ENCODE results near the gene KLHL2.
"Not testable (repeated sequence)": the region's sequence is repeated elsewhere in the genome, so short reads cannot be mapped to it uniquely, and the experiment has no call there.

Gene KLHL2, protein sequence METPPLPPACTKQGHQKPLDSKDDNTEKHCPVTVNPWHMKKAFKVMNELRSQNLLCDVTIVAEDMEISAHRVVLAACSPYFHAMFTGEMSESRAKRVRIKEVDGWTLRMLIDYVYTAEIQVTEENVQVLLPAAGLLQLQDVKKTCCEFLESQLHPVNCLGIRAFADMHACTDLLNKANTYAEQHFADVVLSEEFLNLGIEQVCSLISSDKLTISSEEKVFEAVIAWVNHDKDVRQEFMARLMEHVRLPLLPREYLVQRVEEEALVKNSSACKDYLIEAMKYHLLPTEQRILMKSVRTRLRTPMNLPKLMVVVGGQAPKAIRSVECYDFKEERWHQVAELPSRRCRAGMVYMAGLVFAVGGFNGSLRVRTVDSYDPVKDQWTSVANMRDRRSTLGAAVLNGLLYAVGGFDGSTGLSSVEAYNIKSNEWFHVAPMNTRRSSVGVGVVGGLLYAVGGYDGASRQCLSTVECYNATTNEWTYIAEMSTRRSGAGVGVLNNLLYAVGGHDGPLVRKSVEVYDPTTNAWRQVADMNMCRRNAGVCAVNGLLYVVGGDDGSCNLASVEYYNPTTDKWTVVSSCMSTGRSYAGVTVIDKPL

DNA sequence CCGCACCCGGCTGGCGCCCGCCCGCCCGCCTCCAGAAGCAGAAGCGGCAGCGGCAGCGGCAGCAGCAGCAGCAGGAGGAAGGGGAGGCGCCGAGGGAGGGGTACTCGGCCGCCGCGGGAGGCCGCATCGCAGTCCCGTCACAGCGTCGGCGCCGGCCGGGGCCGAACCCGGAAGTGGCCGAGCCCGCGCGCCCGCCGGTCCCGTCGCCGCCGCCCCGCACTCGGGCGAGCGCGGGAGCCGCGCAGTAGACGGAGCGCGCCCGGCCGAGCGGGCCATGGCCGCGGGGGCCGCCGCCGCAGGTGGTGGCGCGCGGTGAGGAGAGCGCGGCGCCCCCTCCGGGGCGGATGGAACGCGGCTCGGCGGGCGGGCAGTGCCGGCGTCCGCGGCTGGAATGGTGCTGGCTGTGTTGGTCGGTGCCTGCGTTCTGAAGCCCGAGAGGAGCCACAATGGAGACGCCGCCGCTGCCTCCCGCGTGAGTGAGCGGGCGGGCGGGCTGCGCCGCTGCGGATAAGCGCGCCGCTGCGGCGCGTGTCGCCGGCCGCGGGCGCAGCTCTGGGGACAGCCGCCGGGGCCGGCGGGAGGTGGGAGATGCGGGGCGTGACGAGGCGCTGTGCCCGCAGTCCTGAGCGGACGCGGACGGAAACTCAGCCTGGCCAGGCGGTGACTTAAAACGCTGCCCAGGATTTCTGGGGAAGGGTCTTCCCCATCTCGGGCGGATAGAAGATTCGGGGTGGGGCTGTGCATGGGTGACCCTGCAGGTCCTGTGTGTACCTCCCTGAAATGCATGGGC, at the start of gene KLHL2:
TSS of gene KLHL2 (plus strand) at position 131 of the 790 bp plus-strand sequence. CDS start at position 447, 316 bp downstream.
- DNase-seq: peak; percentile 36

DNA sequence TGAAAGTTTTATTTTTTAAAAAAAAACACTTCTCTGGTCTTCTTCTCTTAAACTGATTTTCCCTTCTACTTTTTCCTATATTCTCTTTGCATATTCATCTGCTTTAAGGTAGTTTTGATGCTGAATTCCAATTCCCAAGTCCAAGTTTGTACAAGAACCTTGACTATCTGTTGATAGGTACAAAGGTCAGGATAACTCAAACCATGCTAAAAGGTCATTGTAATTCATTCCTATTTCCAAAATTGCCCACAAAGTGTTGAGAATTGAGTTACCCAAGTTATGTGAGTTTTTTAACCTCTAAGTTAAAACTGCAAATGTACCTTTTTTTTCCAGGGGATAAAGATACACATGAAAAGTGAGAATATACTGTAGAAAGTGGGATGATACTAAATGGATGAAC, 48.6 kb upstream of the KLHL2 start:
- no peak for DNase-seq

DNA sequence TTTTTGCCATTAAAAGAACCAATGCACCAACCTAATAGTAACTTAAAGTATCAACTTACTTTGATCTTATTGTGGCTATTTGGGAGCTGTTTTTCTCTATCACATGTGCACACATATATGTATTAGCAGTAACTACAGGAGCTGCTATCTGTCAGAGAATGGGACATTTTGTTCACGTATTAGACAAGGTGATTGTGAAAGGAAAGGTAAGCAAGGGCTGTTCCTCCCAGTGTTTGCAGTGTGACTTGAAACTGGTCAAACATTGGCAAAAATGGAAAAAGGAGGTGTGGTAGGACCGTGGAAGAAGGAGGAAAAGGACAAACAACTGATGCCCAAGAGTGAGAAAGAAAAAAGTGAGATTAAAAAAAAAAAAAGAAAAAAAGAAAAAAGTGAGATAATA, 43.1 kb upstream of the KLHL2 start:
- DNase-seq: no peak

DNA sequence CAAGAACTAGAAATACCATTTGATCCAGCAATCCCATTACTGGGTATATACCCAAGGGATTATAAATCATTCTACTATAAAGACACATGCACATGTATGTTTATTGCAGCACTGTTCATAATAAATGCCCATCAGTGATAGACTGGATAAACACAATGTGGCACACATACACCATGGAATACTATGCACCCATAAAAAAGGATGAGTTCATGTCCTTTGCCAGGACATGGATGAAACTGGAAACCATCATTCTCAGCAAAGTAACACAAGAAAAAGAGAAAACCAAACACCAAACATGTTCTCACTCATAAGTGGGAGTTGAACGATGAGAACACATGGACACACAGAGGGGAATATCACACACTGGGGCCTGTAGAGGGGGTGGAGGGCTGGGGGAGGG, 40.5 kb upstream of the KLHL2 start:
- not testable (repeated sequence) for DNase-seq

DNA sequence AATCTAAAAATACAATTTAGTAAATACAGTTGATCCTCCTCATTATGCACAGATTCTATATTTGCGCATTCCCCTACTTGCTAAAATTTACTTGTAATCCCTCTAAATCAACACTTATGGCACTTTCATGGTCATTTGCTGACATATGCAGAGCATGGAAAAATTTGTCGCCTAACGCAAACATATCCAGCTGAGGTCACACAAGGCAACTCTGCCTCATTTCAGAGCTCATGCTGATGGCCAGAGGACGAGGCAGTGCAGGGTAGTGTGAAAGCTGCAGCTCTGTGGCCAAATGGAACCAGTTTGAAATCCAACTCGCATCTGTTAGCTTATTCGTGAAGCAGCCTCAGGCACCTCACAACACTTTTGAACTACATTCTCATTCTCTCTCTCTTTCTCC, 39.7 kb upstream of the KLHL2 start:
- no peak for DNase-seq

DNA sequence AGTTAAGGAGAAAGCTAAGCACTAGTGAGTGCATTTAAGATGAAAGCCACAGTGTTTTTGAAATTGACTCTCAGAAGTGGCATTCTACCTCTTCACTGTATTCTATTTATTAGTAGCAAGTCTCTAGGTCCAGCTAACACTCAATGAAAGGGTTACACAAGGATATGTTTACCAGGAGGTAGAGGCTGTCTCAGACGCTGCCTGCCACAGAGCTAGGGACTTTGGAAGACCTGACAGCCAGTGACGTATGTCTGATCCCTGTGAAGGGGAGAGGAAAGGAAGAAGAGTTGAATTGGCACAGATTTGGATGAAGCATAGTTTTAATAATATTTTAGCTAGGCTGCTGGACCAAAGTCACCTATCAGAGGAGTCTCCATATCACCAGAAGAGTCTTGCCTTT, 36.5 kb upstream of the KLHL2 start:
- DNase-seq: no peak

DNA sequence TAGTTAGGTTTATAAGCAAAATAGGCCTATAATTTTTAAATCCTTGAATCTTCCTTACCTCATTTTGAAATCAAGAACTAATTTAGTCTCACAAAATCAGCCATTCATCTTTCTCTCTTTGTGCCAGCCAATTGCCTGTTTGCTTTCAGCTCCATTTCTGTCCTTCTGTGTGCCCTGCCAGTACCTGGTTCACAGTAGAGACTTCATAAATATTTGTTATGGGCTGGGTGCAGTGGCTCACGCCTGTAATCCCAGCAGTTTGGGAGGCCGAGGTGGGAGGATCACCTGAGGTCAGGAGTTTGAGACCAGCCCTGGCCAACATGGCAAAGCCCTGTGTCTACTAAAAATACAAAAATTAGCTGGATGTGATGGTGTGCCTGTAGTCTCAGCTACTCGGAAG, 31.9 kb upstream of the KLHL2 start:
- not testable (repeated sequence) for DNase-seq

DNA sequence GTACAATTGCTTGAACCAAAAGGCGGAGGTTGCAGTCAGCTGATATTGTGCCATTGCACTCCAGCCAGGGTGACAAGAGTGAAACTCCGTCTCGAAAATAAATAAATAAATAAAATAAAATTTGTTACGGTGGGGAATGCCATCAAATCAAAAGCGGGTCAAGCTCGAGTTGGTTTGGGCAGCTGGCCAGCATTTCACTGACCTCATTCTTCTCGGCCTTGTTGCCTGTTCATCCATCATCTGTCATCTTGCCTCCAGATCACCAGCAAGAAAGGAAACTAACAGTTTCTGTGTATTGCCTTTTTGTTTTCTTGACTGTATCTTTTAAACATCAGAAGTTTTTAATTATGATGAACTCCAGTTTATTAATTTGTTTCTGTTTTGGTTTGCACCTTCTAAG, 31.5 kb upstream of the KLHL2 start:
- DNase-seq: no peak

DNA sequence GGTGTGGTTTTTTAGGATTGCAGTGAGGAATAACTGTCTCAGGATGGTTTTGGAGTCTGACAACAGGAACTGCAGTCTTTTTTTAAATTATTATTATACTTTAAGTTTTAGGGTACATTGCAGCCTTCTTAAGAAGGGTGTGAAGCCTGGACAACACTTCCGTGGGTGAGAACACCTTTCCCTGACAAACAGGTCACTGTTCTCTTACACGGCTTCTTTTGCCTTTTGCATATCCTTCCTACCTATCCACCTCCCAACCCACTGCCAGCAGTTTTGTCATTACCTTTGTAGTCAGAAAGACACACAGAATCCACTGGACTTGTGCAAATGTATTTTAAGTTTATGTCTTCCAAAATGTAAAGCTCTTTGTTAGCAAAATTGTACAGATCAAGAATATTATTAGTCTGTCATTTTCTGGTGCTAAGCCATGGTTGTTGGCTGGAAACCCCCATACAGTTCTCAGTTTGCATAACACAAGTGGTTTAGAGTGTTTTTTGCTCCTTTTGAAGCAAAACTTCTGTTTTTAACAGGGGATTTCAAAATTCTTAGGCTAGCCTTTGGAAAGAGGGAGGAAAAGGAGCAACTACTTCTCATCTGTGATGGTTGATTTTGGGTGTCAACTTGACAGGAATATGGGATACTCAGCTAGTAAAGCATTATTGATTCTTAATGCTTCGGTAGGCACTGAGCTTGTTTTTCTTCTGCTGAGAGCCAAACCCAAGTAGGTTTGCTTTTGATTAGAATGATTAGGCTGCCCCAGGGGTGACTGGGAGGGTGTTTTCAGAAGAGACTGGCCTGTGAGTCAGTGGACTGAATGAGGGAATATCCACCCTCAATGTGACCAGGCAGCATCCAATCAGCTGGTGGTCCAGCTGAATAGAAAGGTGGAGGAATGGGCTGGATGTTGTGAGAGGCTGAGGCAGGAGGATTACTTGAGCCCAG, 29.4 kb upstream of the KLHL2 start:
- DNase-seq: no peak

DNA sequence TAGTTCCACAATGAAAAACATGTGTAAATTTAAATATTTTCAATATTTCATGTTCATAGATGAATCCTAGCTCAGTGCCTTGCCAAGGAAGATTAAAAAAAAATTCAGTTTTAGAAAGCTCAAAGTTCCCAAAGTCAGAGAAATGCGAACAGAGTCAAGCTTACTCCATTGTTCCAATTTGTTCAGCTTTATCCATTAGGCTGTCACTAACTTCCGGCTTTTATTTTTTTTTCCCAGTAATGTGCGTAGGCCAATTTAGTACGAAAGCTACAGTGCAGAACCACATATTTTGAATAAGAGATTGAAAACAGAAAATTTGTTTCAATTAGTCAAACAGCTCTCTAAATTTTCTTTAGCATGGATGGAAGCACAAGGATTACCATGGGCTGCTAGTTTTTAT, 23.1 kb upstream of the KLHL2 start:
- no peak for DNase-seq

DNA sequence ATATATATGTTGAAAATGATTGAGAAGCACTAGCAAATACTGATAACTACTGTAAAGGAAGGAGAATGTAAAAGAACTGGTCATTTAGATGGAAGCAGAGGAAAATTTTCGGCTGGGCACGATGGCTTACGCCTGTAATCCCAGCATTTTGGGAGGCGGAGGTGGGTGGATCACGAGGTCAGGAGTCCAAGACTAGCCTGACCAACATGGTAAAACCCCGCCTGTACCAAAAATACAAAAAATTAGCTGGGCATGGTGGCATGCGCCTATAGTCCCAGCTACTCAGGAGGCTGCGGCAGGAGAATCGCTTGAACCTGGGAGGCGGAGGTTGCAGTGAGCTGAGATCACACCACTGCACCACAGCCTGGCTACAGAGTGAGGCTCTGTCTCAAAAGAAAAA, 22.4 kb upstream of the KLHL2 start:
- not testable (repeated sequence) for DNase-seq

DNA sequence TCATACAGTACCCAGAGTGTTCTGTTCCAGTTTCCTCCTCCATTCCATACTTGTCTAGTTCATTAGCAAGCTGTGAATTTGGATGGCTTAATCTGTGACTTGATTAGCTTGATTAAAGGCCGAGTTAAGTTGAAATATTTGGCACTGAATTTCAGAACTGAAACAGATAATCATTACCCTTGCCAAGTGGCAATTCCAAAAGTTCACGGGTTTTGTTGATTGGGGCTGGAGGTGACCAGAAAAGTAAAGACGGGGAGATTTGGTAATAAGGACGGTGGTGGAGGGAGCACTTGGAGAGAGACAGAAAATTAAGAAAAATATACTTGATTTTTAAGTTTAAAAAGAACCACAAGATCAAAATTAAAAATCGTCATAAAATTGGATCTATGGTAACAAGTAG, 21.9 kb upstream of the KLHL2 start:
- no peak for DNase-seq

DNA sequence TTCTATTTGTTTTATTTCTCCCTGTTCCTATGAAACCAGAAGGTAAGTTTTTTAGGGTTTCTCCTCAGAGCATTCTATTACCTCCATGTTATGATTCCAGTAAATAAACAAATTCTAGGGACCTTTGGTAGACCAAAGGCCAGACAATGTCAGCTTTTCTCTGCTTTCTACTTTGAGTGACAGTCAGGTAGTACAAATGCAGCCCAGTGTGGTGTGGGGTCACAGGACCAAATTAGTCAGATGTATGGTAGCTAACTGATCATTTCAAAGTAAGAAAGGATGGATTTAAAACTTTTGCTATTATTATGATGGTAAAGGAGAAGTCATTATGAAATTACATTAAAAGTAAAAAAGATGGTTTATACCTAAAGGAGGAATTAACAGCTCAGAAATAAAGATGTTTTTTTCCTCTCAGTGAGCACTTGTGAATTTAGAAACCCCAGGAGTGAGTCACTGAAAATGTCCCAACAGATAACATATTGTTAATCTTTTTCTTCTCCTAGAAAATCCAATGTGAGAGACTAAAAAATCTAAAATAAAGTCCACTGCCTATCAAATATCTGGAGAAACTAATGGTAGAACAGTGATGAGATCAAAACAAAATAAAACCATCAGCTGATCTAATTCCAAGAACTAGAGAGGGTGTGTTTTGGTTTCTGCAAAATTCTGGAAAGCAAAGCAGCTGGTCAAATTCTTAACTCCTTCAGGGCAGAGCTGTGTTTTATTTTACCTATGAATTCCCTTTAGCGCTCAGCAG, 16.6 kb upstream of the KLHL2 start:
- DNase-seq: no peak

DNA sequence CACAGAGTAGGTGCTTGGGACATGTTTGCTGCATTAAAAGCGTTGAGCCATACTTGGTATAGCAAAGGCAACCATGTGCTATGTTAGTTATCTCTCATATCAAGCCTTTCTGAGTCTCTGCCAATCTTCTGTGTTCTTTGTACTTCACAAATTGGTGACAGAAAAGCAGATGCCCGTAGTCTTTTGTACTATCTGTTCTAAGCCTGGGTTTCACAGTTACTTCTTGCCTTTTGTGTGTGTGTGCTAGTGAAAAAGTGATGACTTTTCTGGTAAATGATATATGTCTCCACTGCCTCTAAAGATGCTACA, 16.1 kb upstream of the KLHL2 start:
- DNase-seq: no peak

DNA sequence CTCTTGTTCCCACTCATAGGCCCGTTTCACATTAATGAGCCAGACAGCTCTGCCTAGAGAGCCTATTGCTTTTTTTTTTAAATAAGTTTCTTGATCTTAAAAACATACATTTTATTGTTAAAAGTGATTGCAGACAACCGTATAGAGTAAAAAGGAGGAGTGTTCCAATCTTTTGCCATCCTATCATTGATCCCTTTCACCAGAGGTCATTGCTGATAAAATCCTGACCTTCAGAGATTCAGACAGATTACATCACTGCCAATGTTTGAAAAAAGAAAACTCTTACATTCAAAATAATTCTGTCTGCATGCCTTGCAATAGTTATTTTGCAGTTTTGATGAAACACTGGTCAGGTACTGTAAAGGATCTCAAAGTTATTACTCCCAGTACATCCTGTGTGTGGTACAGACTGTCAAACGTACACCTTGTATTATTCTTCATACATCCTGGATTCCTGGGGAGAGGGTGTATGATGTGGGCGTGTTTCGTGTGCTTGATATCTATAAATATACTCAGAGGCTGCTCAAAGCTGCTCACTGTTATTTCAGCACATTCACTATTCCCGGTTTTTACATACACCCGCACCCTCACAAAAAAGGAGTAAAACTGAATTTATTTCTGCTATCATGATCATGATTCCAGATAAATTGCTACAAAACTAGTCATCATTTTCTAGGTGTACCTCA, 15.4 kb upstream of the KLHL2 start:
- DNase-seq: no peak

DNA sequence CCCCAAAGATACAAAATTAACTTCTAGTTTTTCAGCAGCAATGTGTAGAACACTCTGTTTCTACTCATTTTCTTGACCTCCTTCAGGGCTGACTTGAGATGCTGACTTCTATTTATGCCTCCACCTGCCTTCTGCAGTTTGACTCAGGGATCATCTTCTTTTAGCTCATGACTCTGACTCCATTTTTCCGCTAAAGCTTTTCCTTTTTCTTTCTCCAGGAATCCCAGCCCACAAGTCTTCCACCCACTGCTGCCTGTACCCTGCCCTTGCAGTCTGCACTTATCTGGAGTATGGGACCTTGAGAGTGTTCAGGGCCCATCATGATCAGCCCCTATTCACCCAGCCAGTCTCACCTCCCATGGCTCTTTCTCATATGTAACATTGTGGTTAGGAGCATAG, 14.9 kb upstream of the KLHL2 start:
- no peak for DNase-seq

DNA sequence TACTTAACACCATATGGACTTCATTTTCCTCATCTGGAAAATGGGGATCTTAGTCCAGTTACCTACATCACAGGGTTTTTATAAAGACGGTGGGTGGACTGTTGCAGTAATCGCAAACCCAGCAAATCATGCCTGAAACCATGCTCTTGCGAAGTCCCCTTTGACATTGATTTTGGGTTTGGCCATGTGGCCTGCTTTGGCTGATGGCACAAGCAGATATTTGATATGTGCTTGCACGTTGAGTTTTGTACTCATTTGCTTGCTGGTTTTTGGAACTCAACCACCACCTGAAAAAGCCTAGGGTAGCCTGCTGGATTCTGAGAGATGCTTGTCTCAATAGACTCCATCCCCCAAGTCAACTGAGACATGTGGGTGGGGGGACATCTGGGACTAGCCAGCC, 14.4 kb upstream of the KLHL2 start:
- no peak for DNase-seq

DNA sequence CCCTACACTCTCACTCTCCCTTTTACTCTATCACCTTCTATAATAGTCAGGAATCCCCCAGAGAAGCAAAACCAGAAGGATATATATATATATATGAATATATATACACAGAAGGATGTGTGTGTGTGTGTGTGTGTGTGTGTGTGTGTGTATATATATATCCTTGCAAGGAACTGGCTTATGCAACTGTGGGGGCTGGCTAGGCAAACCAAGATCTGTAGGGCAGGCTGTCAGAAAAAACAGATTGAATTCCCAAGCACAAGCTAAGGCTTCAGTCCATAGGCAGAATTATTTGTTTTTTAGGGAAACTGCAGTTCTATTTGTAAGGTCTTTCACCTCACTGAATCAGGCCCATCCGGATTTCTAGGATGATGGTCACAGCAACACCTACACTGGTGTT, 13.0 kb upstream of the KLHL2 start:
- no peak for DNase-seq

DNA sequence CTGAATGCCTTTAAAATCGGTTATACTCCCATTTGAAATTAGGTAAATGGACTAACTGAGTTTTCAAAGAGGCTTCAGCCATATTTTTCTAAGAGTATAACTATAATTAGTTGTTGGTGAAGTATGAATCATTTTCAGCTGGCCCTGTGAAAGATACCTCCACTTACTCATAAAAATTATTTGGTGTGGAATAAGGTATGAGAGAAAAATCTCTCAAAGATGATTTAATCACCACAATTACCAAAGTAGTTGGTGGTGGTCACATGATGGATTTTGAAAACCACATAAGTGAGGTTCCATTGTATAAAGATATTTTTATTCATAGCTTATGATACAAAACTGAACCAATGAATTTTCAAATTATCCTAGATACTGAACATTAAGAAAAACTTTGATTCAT, 9.0 kb upstream of the KLHL2 start:
- no peak for DNase-seq

DNA sequence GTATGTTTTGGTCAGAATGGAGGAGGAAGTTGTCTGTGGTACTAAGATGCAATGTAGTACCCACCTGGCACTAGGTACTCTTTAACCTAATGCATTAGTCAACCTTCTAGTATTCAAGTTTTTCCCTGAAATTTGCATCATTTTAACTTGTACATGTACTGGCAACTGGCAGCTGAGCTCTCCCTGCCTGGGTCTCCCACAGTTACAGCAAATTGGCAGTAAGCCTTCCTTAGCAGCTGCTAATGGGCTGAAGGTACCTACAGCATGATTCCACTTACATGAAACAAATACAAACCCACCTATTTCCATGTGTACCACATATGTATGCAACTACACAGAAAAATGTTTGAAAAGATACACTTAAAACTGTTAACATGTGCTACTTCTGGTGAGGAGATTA, 8.1 kb upstream of the KLHL2 start:
- DNase-seq: peak; percentile 85

DNA sequence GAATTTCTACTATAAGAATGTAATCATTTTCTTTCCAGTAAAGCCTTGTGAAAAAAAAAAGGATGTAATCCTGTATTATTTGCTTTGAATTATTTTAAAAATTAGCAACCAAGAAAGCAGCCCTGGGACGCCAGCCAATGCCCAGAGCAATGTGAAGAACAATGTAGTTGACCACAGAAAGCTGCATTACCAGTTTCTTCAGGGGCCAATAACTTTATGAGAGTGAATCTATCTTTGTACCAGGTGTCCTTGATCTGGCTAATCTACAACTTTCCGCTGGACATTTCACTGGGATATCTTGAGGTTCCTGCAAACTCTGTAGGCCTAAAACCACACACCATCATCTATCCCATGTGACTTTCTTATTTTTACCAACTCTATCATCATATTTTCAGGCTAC, 7.6 kb upstream of the KLHL2 start:
- DNase-seq: peak; percentile 85

DNA sequence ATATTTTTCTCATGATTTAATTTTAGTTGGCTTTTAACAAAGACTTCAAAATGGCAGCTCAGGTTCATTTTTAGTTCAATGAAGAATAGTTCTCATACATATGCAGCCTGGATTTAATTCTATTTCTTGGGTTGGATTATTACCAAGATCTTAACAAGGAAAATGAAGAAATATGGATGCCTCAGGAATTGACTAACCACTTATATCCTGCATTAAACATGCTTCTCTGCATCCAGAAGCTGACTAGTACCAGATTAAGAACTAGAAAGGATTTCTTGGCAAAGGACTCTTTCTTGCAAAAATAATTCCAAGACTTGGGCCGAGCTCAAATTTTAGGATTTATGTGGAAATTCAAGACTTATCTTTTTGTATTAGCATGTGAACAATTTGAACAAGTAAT, 5.6 kb upstream of the KLHL2 start:
- DNase-seq: no peak
